Measurements from ENCODE around the gene SIX5.
A peak's percentile ranks its signal among the peaks of the same experiment; 100 is the strongest.
"Not testable (repeated sequence)": the region's sequence is repeated elsewhere in the genome, so short reads cannot be mapped to it uniquely, and the experiment has no call there.

The SIX5 gene

GRCh38 chr19:45754323-45754722, 14.7 kb downstream of the SIX5 start:
- DNase-seq (ENCODE audit: low spot score): no peak

GRCh38 chr19:45753548-45753947, 15.5 kb downstream of the SIX5 start:
- no peak for DNase-seq (ENCODE audit: low spot score)

DNA sequence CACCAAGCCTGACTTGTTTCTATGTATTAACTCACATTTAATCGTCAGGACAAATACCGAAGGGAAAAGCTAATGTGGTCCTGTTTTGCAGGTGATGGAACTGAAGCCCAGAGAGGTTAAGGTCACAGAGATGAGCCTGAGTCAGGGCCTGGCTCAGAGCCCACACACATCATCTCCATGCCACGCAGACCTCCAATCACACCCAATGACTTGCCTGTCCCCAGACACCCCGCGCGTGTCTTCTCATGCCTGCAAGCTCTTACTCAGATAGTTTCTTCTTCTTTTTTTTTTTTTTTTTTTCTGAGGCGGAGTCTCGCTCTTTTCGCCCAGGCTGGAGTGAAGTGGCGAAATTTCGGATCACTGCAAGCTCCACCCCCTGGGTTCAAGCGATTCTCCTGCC, 16.4 kb downstream of the SIX5 start:
- no peak for DNase-seq (ENCODE audit: low spot score)

- DNase-seq (ENCODE audit: low spot score): not testable (repeated sequence)
Observed at GRCh38 chr19:45751483-45751882, 17.6 kb downstream of the SIX5 start.

DNA sequence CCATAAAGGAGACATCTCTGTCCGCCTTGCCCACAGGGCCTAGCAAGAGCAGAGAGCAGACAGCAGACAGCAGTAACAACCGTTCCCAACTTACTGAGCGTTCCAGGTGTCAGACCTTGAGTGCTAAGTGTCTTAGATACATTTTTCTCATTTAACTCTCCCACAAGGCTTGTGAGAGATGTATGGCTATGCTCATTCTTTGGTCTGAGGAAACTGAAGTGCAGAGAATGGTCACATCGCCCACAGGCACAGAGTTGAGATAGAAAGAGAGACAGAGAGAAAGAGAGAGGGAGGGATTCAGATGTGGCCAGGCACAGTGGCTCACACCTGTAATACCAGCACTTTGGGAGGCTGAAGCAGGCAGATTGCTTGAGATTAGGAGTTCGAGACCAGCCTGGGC, 21.5 kb downstream of the SIX5 start:
- no peak for DNase-seq (ENCODE audit: low spot score)

GRCh38 chr19:45746866-45747265, 22.2 kb downstream of the SIX5 start:
- no peak for DNase-seq (ENCODE audit: low spot score)

DNA sequence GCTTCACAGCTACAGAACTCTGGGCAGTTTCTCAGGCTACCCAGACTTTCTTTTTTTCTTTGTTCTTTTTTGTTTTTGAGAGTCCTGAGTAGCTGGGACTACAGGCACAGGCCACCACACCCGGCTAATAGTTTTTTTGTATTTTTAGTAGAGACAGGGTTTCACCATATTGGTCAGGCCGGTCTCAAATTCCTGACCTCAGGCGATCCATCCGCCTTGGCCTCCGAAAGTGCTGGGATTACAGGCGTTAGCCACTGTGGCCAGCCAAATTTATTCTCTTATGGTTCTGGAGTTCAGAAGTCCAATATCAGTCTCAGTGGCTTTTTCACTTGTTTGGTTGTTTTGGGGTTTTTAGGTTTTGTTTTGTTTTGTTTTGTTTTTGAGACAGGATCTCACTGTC, 23.4 kb downstream of the SIX5 start:
- no peak for DNase-seq (ENCODE audit: low spot score)

DNA sequence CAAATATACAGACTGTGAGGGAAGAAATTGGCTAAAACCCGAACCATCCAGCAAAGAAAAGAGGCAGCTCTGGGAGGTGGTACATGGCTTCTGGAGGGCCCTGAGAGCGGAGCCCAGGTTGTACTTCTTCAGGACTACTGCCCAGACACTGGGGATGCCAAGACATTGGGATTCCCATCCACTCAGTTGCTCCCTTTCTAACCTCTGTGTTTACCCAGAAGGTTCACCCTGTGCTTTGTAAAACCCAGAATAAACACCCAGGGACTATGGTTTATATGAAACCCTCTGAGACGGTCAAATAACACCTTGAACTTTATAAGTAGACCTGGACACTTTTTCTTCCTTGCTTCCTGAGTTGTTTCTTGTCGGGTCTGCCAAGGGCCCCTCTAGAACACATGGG, 26.1 kb downstream of the SIX5 start:
- DNase-seq (ENCODE audit: low spot score): no peak

DNA sequence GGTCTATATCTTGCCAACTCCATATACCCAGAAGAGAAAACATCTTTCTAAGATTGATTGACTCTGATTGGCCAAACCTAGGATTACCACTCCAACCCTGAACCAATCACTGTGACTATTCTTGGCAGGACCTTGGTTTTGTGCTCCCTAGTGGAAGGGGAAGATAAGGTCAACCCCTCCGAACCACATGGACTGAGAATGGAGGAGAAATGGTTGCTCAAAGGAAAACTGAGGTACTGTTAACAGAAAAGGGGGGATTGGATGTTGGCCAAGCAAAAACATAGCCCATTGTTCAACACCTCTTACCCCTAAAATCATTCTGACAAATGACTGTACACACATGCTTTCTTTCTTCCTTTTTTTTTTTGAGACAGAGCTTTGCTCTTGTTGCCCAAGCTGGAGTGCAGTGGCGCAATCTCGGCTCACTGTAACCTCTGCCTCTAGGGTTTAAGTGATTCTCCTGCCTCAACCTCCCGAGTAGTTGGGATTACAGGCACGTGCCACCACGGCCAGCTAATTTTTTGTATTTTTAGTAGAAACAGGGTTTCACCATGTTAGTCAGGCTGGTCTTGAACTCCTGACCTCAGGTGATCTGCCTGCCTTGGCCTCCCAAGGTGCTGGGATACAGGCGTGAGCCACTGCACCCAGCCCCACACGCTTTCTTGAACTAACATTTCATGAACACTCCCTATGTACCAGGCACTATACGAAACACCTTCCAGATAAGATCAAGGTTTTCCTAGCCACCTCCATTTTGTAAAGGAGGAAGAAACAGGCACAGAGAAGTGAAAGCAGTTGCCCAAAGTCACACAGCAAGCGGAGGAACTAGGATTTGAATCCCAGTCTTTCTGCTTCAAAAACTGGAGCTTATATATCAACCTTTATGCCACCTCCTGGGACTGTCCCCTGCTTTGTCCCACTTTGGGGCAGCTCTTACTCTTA, 29.3 kb downstream of the SIX5 start:
- DNase-seq (ENCODE audit: low spot score): no peak

DNA sequence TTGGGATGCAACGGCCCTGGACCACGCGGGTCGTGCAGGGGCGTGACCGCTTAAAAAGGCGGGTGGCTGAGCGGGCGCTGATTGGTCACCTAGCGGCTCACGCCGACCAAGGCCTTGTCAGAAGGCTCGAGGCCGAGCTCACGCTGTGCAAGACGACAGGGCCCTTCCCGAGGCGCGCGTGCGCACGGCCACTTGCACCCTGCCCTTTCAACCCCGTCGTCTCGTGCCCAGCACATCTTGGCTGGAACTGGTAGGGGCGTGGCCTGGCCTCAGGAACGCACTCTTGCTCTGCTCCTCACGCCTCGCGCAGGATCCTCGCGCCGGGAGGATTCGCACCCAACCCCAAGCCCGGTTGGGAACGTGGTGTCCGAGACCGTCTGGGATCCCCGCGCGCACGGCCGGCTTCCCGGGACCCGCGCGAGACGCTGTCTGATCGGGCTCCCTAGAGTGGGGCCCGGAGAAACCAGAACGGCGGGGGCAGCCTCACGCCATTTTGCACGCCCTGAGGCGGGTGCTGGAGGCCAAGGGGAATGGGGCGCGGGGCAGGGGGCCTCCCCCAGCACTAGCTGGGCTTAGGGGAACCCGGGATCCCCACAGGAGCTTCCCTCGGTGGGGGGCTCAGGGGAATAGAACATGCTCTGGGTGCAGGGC, 35.8 kb downstream of the SIX5 start, which contains the start of gene MEIOSIN:
Gene MEIOSIN (plus strand): TSS at position 280 of the 651 bp plus-strand sequence. CDS start 1,938 bp downstream, outside the sequence.
- DNase-seq (ENCODE audit: low spot score): no peak

GRCh38 chr19:45730368-45731288, 38.4 kb downstream of the SIX5 start, which contains the start of gene FBXO46:
Gene FBXO46 (minus strand): TSS chr19:45730896. CDS start chr19:45713495, 17,401 bp downstream.
- DNase-seq (ENCODE audit: low spot score): peak; percentile 96

DNA sequence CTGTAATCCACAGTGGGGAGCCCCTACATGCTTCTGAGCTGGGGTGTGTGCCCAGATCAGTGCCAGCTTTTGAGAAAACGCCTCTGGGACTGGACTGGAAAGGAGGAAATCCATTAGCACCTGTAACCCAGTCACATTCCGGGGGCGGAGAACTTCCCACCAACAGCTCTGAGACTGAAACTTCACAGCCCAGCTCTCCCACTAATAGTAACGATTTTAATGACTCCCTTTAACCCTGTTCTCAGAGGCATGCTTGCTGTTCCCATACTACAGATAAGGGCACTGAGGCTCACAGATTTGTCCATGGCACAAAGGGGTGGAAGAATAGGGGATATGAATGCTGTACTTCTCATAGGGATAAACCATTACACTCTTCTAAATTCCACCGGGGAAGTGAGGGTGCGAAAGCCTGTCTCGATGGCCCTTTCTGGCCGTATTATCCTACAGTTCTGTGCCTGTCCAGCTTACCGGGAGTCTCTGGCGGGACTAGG, 39.2 kb downstream of the SIX5 start:
- no peak for DNase-seq (ENCODE audit: low spot score)

- not testable (repeated sequence) for DNase-seq (ENCODE audit: low spot score)
Observed at GRCh38 chr19:45728683-45729082, 40.4 kb downstream of the SIX5 start.

GRCh38 chr19:45720065-45720464, 49.0 kb downstream of the SIX5 start:
- DNase-seq (ENCODE audit: low spot score): not testable (repeated sequence)

DNA sequence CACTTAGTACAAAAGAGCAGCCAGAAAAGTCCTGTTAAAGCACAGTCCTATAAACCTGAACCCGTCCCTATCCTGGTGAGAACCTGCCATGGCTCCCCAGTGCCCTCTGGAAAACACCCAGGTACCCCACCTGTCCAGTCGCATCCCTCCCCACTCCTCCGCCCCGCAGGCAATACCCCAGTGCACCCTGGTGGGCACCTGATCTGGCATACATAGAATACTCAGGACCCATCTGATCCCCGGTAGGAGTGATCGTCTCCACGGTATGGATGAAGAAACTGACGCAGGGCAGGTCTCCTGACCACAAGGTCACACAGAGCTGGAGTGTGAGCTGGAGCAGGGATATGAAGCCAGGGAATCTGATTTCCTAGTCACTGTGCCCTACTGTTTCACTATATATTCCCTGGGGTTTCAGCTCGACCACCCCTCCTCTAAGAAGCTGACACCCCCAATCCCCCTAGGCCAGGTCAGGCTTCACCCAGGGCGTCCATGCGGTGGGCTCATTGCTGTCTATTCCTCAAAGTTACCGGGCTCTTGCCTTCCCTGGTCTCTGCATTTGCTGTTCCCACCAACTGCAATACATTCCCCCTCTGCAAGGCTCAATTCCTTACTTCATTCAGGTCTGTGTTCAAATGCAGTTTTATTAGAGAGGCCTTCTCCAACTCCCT, 50.9 kb downstream of the SIX5 start:
- no peak for DNase-seq (ENCODE audit: low spot score)

DNA sequence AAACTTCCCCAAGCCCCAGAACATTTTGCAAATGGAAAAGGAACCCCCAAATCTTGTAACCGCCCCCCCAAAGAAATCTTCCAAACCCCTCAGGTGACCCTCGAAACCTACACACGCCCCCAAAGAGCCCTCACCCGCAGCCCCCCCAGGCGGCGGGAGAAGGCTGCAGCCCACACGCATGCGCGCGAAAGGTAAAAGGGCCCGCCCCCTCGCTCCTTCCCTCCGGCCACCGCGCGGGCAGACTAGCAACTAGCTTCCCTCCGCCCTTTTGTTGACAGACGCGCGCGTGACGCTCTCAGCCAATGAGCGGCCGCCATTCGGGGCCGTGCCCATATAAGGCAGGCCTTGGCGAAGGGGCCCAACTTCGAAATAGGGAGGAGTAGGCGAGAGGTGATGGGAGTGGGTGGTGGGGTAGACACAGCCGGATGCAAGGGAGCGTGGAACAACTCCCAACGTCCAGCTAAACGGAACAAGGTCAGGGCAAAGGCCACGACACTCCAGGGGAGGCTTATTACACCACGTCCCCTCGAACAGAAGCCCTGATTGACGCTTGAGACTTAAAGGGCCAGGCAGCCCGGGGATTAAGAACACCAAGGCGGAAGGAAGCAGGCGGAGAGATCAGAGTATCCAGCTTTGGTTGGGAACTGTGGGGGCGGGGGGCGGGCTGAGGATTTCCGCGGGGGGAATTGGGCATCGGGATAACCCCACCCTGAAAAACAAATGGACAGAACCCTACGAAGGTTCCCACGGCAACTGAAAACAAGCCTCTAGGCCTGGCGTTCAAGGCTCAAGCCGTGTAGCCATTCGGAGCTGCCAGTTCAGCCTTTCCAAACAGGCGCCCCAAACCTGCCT, 51.7 kb downstream of the SIX5 start:
- peak; percentile 99 for DNase-seq (ENCODE audit: low spot score)

DNA sequence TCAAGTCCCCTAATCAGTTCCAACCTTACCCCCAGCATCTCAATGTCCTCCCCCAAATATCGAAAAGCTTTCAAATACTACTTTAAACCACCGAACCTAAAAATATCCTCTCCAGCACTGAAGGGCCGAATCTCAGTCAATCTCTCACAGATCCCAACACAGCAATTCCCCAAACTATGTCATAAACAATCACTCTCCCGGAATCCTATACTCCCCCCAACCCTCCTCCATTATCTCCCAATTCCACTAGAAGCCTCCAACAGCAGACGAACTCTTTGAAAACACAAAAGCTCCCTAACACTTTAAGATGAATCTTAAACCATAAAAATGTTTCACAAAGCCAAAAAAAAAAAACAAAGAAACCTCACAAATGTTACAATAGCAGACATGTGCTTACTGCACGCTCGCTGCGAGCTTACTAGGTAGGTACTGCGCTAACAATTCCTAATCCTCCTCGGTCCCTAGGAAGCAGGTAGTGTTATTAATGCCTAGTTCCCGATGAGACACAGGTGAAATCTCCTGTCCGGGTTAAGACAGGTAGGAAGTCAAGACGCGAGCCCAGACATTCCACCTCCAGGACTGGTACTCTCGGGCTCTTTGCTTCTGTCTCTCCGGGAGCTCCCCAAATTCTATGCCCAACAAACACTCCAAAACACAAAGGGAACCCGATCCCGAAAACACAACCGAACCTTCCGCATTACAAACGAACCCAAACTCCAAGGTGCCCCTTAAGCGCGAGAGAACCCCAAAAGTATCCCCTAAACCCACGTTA, 52.5 kb downstream of the SIX5 start:
- DNase-seq (ENCODE audit: low spot score): no peak

DNA sequence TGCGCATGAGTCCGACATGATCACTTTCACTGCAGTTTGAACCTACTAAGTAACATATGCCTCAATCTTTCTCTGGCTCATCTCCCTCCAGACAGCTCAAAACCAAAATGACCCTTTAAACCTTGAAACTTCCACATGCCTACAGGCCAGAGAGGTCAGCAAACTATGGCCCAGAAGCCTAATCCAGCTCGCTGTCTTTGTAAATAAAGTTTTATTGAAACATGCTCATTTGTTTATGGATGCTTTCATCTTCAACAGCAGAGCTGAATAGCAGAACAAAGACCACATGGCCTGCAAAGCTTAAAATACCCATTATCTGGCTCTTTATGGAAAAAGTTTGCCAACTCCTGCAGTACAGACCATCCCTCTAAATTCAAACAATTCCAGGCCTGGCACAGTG, 53.9 kb downstream of the SIX5 start:
- no peak for DNase-seq (ENCODE audit: low spot score)
